22Rv1 (cell line): ENCODE data around the gene C12orf42.

ENCODE experiments used
- ZFX ChIP-seq: fragments of 450-650 bp; IDR thresholded peaks from 2 replicates; pipeline ENCODE4 v1.6.1; 2017; ENCODE audit warnings: antibody characterized with exemption, borderline replicate concordance
- TF ChIP-seq, protein P1 (sequence below): fragments of 450-650 bp; IDR thresholded peaks from 2 replicates; pipeline ENCODE4 v1.5.1; 2017; ENCODE audit warnings: mild to moderate bottlenecking

DNA sequence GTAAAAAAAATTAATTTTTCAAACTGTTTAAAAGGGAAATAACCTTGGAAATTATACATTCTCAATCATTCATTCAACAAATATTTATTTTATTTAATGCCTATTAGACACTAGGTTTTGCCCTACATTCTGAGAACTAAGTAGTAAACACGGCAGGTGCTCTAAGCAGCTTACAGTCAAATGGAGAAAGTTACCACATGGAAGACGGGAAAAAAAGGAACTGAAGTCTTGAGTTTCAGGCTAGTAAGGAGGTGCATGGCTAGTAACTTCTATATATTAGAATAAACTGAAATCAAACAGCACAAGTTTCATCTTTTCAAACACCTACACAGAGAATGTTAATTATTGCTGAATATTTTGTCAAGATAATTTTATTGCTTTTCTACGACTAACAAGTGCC lies 52.9 kb downstream of the C12orf42 start:
- TF ChIP-seq, protein P1, sequence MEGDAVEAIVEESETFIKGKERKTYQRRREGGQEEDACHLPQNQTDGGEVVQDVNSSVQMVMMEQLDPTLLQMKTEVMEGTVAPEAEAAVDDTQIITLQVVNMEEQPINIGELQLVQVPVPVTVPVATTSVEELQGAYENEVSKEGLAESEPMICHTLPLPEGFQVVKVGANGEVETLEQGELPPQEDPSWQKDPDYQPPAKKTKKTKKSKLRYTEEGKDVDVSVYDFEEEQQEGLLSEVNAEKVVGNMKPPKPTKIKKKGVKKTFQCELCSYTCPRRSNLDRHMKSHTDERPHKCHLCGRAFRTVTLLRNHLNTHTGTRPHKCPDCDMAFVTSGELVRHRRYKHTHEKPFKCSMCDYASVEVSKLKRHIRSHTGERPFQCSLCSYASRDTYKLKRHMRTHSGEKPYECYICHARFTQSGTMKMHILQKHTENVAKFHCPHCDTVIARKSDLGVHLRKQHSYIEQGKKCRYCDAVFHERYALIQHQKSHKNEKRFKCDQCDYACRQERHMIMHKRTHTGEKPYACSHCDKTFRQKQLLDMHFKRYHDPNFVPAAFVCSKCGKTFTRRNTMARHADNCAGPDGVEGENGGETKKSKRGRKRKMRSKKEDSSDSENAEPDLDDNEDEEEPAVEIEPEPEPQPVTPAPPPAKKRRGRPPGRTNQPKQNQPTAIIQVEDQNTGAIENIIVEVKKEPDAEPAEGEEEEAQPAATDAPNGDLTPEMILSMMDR = no peak
- no peak for TF ChIP-seq ZFX
